GM19025 (cell line): ENCODE results near the gene NDUFB8.
A peak's percentile ranks its signal among the peaks of the same experiment; 100 is the strongest.
"Not testable (repeated sequence)": the region's sequence is repeated elsewhere in the genome, so short reads cannot be mapped to it uniquely, and the experiment has no call there.

Experiments
- ATAC-seq: cut with Tn5 transposase; IDR thresholded peaks from one replicate; pipeline ENCODE4 v1.9.1; 2021; ENCODE audit warnings: mild to moderate bottlenecking, low read depth, moderate library complexity; ENCODE audit not compliant: unreplicated experiment

The NDUFB8 gene

GRCh38 chr10:100529475-100530298 lies at the start of gene NDUFB8:
TSS of gene NDUFB8 (minus strand) at chr10:100529871. CDS start at chr10:100529851, 20 bp downstream.
- ATAC-seq, result peak; percentile 46

- ATAC-seq, result no peak
These were observed 46.6 kb upstream of the NDUFB8 start for GRCh38 chr10:100576282-100576635.

GRCh38 chr10:100575585-100576281 lies 46.1 kb upstream of the NDUFB8 start:
- no peak for ATAC-seq

- ATAC-seq, result not testable (repeated sequence)
These were observed 45.5 kb upstream of the NDUFB8 start for GRCh38 chr10:100575146-100575545.

- ATAC-seq, result no peak
These were observed 41.6 kb upstream of the NDUFB8 start for GRCh38 chr10:100571084-100571856.

GRCh38 chr10:100570506-100570905 lies 40.8 kb upstream of the NDUFB8 start:
- ATAC-seq, result no peak

GRCh38 chr10:100569687-100570481 lies 40.2 kb upstream of the NDUFB8 start:
- ATAC-seq, result no peak

GRCh38 chr10:100568912-100569311 lies 39.2 kb upstream of the NDUFB8 start:
- ATAC-seq, result no peak

GRCh38 chr10:100567826-100568225 lies 38.2 kb upstream of the NDUFB8 start:
- ATAC-seq, result no peak

GRCh38 chr10:100567249-100567648 lies 37.6 kb upstream of the NDUFB8 start:
- ATAC-seq, result no peak

GRCh38 chr10:100566561-100566960 lies 36.9 kb upstream of the NDUFB8 start:
- no peak for ATAC-seq

GRCh38 chr10:100565206-100565985 lies 35.7 kb upstream of the NDUFB8 start:
- ATAC-seq, result no peak

- peak; percentile 85 for ATAC-seq
These were observed 32.5 kb upstream of the NDUFB8 start for GRCh38 chr10:100562008-100562672.

GRCh38 chr10:100561005-100561404 lies 31.3 kb upstream of the NDUFB8 start:
- no peak for ATAC-seq

GRCh38 chr10:100560248-100560647 lies 30.6 kb upstream of the NDUFB8 start:
- no peak for ATAC-seq

GRCh38 chr10:100554902-100555301 lies 25.2 kb upstream of the NDUFB8 start:
- no peak for ATAC-seq

GRCh38 chr10:100553929-100554328 lies 24.3 kb upstream of the NDUFB8 start:
- no peak for ATAC-seq

GRCh38 chr10:100551738-100552137 lies 22.1 kb upstream of the NDUFB8 start:
- no peak for ATAC-seq

- no peak for ATAC-seq
These were observed 21.5 kb upstream of the NDUFB8 start for GRCh38 chr10:100551196-100551595.
